A673 (cell line): Measurements from ENCODE around the gene CREB5. TPM values are rescaled to one million over a fixed set of nuclear protein-coding genes. Genes with fewer than 3 reads are reported as not detected.

Source experiments
- BruUV-seq: library from RNA; stranded (reverse); fragments of 400-500 nt; replicated peaks from 2 replicates; lab custom pipeline; 2021; lab: Mats Ljungman, UMichigan
- CTCF ChIA-PET: fragments of 300-600 bp; sonication (Branson Sonifier 250); formaldehyde crosslinking; loops from one replicate; lab custom pipeline; 2022; ENCODE audit warnings: antibody characterized with exemption; lab: Charles Lee
- POLR2A ChIA-PET: fragments of 300-600 bp; sonication (Branson Sonifier 250); formaldehyde crosslinking; loops from one replicate; lab custom pipeline; 2022; ENCODE audit warnings: antibody characterized with exemption; ENCODE audit not compliant: low non-redundant PET; lab: Charles Lee
- DNase-seq: peaks from one replicate; pipeline ENCODE4 v3.0.0-alpha.2; 2015; ENCODE audit warnings: low spot score
- H3K27ac ChIP-seq: fragments of 200-600 bp; sonication (generic); 2 replicates; pipeline ENCODE4 v1.5.1; 2016; ENCODE audit warnings: mixed run types, low read depth, mild to moderate bottlenecking, mixed read lengths, antibody characterized with exemption, low read length; ENCODE audit not compliant: poor library complexity, severe bottlenecking
- H3K27me3 ChIP-seq: fragments of 200-600 bp; sonication (generic); replicated peaks from 2 replicates; pipeline ENCODE4 v1.6.1; 2017; ENCODE audit warnings: mixed run types, low read depth, mild to moderate bottlenecking, mixed read lengths, antibody characterized with exemption, low read length; ENCODE audit not compliant: insufficient read depth, poor library complexity
- H3K36me3 ChIP-seq: fragments of 200-600 bp; sonication (generic); 2 replicates; pipeline ENCODE4 v1.6.1; 2016; ENCODE audit warnings: mixed run types, mild to moderate bottlenecking, mixed read lengths, antibody characterized with exemption, low read length; ENCODE audit not compliant: insufficient read depth, poor library complexity, severe bottlenecking
- H3K4me1 ChIP-seq: fragments of 200-600 bp; sonication (generic); 2 replicates; pipeline ENCODE4 v1.6.1; 2017; ENCODE audit warnings: mixed run types, mild to moderate bottlenecking, mixed read lengths, antibody characterized with exemption, low read length; ENCODE audit not compliant: insufficient read depth, poor library complexity, severe bottlenecking
- H3K4me3 ChIP-seq: fragments of 200-600 bp; sonication (generic); 2 replicates; pipeline ENCODE4 v1.5.1; 2016; ENCODE audit warnings: low read depth, mixed run types, mild to moderate bottlenecking, mixed read lengths, low read length; ENCODE audit not compliant: poor library complexity, severe bottlenecking
- H3K9me3 ChIP-seq: fragments of 200-600 bp; sonication (generic); 2 replicates; pipeline ENCODE4 v1.6.1; 2016; ENCODE audit warnings: mixed run types, low read depth, mild to moderate bottlenecking, mixed read lengths, antibody characterized with exemption, low read length; ENCODE audit not compliant: poor library complexity, severe bottlenecking
- EZH2 ChIP-seq: fragments of 200-600 bp; sonication (generic); IDR thresholded peaks from 2 replicates; pipeline ENCODE4 v1.6.1; 2017; ENCODE audit warnings: borderline replicate concordance, low read depth, mild to moderate bottlenecking, mixed read lengths, antibody characterized with exemption, low read length; ENCODE audit not compliant: poor library complexity, severe bottlenecking
- intact Hi-C: fragments of 100-400 bp; cut with micrococcal nuclease; formaldehyde crosslinking; loops from one replicate; pipeline ENCODE4 v1.10.0; 2022; ENCODE audit not compliant: unreplicated experiment
- total RNA-seq: library from RNA; stranded (reverse); gene quantifications from 2 replicates; pipeline ENCODE4 v1.2.3, GENCODE V29; 2021
- TF ChIP-seq, protein P1 (sequence below): fragments of 300-800, 200-600 bp; sonication (generic); conservative IDR thresholded peaks from 2 replicates; pipeline ENCODE4 v1.5.1; 2017; ENCODE audit warnings: low read depth, mild to moderate bottlenecking, antibody characterized with exemption, low read length, moderate library complexity, mixed read lengths

The CREB5 gene
- total RNA-seq, 1 experiment from 2014 or later, result 10.3 TPM

DNA sequence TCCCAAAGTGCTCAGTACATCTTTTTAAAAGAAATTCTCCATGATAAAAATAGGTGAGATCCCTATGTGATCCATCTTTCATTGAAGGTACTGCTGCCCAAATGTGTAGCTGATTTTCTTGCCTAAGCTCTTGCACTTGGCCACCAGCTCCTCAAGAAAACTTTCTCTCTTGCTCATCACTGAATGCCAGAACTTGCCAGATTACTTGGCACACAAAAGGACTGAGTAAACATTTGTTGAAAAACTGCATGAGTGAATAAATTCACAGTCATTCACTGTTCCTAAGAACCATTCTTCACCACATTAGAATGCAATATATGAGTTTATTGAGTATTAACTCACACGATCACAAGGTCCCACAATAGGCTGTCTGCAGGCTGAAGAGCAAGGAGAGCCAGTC is 445.9 kb downstream of the CREB5 start:
- Histone ChIP-seq H3K27ac (no peak overlapping the region), H3K36me3 (no peaks in the 10 kb centered on the region), H3K4me1 (no peaks in the 10 kb centered on the region), H3K9me3 (no peaks in the 10 kb centered on the region), H3K4me3 (no peak overlapping the region), H3K27me3 (peaks cover 8% of the 10 kb centered on the region)
- intact Hi-C loops, result loop anchor here (10.0 kb wide), 1 partner anchor 563 kb away; no protein-coding TSS in a partner anchor
- TF ChIP-seq EZH2, result no peak
- TF ChIP-seq, protein P1, sequence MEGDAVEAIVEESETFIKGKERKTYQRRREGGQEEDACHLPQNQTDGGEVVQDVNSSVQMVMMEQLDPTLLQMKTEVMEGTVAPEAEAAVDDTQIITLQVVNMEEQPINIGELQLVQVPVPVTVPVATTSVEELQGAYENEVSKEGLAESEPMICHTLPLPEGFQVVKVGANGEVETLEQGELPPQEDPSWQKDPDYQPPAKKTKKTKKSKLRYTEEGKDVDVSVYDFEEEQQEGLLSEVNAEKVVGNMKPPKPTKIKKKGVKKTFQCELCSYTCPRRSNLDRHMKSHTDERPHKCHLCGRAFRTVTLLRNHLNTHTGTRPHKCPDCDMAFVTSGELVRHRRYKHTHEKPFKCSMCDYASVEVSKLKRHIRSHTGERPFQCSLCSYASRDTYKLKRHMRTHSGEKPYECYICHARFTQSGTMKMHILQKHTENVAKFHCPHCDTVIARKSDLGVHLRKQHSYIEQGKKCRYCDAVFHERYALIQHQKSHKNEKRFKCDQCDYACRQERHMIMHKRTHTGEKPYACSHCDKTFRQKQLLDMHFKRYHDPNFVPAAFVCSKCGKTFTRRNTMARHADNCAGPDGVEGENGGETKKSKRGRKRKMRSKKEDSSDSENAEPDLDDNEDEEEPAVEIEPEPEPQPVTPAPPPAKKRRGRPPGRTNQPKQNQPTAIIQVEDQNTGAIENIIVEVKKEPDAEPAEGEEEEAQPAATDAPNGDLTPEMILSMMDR, result no peak
- CTCF ChIA-PET, result no interaction called here
- BruUV-seq, result no TSS peak
- POLR2A ChIA-PET, result no interaction called here
- DNase-seq, result no peak

DNA sequence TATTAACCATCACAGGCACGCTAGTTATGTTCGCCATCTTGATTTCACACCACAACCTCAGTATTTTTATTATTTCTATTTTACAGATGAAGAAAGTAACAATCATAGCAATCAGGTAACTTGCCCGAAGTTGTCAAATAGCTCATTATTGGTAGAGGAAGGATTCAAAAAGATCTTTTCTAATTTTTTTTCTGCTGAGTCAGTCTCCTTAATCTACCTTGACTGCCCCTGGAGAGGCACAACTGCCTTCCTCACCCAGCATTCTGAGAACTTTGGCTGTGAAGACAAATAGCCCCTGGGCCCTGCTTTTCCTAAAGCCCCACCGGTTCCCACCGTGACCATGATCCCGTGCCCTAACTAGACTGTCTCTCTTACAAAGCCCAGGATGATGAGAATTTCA is 446.6 kb downstream of the CREB5 start:
- POLR2A ChIA-PET, result no interaction called here
- CTCF ChIA-PET, result no interaction called here
- DNase-seq, result no peak

DNA sequence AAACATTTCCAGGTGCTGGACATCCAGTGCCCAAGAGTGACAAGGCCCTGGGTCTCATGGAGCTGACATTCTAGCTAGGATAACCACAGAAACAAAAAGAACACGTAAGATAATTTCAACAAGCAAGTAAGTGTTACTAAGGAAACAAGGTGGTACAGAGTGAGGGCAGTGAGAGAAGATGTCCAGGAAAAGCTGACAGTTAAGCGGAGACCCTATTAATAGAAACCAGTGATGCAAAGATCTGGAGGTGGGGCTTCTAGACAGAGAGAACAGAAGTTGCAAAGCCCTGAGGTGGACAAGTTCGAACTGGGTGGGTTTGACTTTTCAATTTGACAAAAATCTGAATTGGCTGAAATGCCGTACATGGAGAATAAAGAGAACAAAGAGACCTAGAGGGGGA is 449.5 kb downstream of the CREB5 start:
- no peaks in the 10 kb centered on the region for H3K9me3 ChIP-seq
- H3K27ac ChIP-seq, result no peak overlapping the region
- no peaks in the 10 kb centered on the region for H3K36me3 ChIP-seq
- no peaks in the 10 kb centered on the region for H3K27me3 ChIP-seq
- no TSS peak for BruUV-seq
- H3K4me3 ChIP-seq, result no peak overlapping the region
- TF ChIP-seq, protein P1, result no peak
- no peak for TF ChIP-seq EZH2
- no peaks in the 10 kb centered on the region for H3K4me1 ChIP-seq
- intact Hi-C loops, result no loop called here
- DNase-seq, result no peak
- POLR2A ChIA-PET, result no interaction called here
- CTCF ChIA-PET, result no interaction called here

More for the DNA sequence above, 446.6 kb downstream of the CREB5 start:
- H3K9me3 ChIP-seq, result no peaks in the 10 kb centered on the region
- BruUV-seq, result no TSS peak
- H3K27me3 ChIP-seq, result peaks cover 1% of the 10 kb centered on the region
- no peak overlapping the region for H3K4me3 ChIP-seq
- no peaks in the 10 kb centered on the region for H3K4me1 ChIP-seq
- no peak overlapping the region for H3K27ac ChIP-seq
- TF ChIP-seq, protein P1, result no peak
- no peak for TF ChIP-seq EZH2
- no peaks in the 10 kb centered on the region for H3K36me3 ChIP-seq
- intact Hi-C loops, result loop anchor here (10.0 kb wide), 1 partner anchor 564 kb away; no protein-coding TSS in a partner anchor
